GM19025 (cell line): Measurements from ENCODE around the gene HIF1A.
A peak's percentile ranks its signal among the peaks of the same experiment; 100 is the strongest.
"Not testable (repeated sequence)": the region's sequence is repeated elsewhere in the genome, so short reads cannot be mapped to it uniquely, and the experiment has no call there.

ENCODE experiments used
- ATAC-seq: cut with Tn5 transposase; IDR thresholded peaks from one replicate; pipeline ENCODE4 v1.9.1; 2021; ENCODE audit warnings: mild to moderate bottlenecking, low read depth, moderate library complexity; ENCODE audit not compliant: unreplicated experiment

The HIF1A gene

DNA sequence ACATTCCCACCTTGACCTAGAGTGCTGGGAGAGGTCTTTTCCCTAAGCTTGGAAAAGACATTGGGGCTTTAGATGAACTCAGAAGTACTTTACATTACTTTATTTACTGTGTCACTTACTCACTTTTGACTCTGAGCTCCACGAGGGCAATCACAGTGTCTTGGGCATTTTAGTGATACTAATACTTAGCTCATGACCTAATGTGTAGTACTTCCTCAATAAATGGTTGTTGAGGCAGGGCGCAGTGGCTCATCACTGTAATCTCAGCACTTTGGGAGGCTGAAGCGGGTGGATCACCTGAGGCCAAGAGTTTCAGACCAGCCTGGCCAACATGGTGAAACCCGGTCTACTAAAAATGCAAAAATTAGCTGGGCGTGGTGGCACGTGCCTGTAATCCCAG is 47.1 kb downstream of the HIF1A start:
- no peak for ATAC-seq

DNA sequence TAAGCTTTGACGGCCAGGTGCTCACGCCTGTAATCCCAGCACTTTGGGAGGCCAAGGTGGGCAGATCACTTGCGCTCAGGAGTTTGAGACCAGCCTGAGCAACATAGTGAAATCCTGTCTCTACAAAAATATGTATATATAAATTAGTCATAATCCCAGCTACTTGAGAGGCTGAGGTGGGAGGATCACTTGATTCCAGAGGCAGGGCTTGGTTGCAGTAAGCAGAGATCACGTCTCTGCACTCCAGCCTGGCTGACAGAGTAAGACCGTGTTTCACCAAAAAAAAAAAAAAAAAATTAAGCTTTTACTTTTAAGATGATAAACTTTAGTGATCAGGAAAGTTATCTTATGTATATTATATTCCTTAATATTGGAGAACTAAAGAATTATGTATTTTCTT is 48.9 kb downstream of the HIF1A start:
- no peak for ATAC-seq

DNA sequence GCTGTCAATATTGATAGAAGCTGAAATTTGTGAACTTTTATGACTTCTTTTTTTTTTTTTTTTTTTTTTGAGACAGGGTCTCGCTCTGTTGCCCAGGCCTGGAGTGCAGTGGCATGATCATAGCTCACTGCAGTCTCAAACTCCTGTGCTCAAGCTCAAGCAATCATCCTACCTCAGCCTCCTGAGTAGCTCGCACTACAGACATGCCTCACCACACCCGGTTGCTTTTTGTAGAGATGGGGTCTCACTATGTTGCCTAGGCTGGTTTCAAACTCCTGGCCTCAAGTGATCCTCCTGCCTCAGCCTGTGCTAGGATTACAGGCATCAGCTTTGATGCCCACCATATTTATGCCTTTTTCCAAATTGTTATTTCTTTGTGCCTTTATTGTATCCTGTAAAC is 51.0 kb downstream of the HIF1A start:
- ATAC-seq: not testable (repeated sequence)

DNA sequence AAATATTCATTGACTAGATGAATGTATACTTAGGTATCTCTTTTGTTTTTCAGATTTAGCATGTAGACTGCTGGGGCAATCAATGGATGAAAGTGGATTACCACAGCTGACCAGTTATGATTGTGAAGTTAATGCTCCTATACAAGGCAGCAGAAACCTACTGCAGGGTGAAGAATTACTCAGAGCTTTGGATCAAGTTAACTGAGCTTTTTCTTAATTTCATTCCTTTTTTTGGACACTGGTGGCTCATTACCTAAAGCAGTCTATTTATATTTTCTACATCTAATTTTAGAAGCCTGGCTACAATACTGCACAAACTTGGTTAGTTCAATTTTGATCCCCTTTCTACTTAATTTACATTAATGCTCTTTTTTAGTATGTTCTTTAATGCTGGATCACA is 51.6 kb downstream of the HIF1A start:
- ATAC-seq: no peak

DNA sequence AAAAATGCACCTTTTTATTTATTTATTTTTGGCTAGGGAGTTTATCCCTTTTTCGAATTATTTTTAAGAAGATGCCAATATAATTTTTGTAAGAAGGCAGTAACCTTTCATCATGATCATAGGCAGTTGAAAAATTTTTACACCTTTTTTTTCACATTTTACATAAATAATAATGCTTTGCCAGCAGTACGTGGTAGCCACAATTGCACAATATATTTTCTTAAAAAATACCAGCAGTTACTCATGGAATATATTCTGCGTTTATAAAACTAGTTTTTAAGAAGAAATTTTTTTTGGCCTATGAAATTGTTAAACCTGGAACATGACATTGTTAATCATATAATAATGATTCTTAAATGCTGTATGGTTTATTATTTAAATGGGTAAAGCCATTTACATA is 52.0 kb downstream of the HIF1A start:
- ATAC-seq: no peak

DNA sequence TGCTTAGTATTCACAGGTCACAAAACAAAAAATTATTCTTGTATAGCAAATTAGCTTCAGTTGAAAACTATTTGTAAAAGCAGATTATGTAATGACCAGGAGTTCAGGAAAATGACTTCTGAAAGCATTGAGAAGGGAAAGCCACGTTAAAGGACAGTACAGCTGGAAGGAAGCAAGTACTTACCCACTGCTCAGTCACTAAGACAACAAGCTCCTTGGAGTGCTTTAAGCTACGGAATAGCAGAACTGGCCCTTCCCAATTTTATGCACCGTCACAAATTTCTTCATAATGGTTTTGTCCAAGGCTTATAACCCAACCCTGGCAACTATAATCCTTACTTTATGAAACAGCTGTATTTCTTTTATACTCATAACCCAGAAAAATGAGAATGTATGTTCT is 54.0 kb downstream of the HIF1A start:
- ATAC-seq: no peak

DNA sequence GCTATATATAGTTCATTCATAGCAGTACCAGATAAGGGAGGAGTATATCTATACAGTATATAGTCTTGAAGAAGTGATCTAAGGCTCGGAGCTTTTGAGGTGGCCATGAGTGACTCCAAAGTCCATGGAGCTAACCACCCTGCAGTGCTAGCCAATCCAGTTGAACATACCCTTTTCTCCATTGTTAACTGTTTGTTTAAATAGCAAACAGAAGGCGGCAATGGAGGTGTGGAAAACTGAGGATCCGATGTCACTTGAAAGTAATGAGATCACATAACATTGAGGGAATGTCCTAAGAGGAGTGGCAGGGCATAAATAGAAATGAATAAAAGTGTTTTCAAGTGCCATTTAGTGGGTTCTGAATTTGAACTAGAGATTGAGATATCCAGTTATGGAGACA is 54.6 kb downstream of the HIF1A start:
- ATAC-seq: no peak

DNA sequence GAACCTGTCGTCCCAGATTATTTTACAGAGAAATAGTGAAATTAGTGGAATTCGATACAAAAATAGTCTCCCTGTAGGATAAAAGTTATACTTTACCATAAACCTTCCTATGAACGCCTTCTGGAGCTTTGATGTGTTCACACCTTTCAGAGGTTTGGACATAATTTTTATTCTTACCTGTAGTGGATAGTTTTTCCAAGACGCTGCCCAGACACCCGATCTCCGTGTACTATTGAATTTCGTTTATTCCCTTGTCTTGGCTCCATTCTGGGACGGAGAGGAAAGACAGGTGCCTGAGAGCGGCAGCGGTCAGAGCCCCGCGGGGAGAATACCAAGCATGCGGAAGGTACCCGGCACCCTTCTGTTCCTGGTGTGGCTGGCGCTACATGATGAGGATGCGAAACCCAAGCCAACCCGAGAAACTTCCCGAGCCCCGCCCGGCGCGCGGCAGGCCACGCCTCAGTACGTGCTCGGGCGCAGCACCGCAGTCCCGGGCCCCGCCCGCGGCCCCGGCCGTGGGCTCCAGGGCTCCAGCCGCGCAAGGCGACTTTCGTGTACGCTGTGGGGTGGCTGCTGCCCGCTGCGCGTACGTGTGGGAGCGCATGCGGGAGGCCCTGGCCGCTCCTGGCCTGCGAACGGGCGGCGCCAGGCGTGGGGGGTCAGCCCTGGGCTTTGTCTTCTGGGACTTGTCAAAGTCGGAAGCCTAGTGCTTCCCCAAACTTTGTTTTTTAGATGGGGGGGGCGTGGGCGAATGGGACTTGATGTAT is 55.6 kb downstream of the HIF1A start:
- peak; percentile 95 for ATAC-seq

DNA sequence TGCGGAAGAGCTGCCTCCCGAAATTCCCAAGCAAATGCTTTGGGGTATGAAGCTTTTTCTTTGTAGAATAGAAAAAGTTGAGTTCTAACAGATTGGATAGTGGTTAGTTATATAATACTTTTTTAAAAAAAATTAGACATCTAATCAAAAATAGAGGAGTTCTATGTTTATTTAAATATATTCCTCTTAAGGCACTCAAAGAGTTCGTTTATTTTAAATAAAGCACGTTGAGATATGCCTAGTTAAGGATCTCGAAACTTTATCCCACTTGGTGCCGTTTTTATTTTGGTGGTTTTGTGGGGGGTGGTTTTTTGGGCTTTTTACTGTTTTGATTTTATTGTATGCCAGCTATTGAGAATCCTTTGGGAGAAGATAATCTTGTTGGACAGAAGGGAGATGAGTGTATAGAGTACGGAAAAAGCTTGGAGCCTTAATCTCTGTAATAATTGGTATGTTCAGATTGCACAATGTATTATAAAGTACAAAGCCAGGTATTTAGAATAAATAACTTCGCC is 56.2 kb downstream of the HIF1A start:
- no peak for ATAC-seq

DNA sequence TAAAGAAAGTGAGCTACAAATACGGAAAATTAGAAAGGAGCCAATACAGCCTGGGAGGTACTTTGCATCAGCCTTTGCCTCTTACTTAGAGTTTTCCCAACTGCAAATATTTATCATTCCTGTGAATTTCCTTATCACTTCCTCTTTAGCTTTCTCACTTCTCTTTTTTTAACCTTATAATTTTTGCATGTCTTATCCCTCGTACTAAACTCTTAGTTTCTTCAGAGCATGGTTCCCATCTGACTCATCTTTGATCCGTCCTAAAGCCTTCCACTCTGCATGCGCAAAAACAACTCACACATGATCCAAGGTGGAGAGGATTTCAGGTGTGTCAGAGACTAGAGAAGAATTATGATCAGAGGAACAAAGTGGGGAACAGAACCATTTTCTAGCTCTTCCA is 57.3 kb downstream of the HIF1A start:
- ATAC-seq: no peak

DNA sequence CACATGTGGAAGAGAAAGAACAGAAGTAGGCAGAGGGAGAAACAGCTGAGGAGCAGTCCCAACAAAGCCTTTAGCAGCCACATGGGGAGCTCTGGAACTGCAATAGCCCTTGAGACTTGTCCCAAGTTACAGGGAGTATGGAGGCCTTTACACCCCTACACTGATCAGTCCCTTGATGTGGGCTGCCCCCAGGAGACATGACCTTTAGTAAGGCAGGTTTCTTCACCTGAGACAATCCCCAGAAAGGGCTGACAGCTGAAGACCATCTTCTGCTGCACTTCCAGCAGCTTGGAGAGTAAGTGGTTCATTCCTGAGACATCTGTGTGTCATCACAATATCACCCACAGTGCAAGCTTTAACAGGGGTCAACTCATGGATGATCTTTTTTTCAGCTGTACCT is 58.3 kb downstream of the HIF1A start:
- no peak for ATAC-seq

DNA sequence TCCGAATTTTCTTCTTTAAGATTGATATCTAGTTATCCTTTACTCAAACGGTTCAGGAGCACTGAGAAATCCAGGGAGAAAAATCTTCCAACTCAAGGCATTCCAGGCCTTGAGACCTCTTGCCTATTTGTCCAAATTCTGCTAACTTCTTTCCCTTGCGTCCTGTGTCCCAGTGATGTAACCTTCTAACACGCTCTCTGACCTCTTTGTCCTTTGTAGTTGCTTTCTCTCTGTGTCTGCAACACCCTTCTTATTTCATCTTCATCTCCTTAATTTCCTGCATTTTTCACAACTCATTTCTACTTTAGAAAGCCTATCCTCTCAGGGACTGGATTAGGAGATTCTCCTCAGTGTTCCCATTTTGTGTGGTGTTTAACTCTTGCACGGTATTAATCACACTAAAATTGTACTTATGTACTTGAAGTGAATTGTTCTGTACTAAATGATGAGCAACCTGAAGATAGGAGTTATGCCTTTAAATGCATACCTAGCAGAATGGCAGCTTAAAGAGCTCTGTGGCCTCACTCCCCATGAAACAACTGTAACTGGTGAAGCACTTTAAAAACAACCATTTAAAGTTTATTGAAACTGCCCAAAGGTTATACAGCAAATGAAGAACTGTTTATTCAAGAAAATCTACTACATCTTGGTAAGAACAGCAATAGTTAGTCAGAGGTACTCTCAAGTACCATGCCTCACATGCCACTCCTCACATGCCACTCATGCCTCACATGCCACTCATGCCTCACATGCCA is 59.5 kb downstream of the HIF1A start:
- no peak for ATAC-seq

DNA sequence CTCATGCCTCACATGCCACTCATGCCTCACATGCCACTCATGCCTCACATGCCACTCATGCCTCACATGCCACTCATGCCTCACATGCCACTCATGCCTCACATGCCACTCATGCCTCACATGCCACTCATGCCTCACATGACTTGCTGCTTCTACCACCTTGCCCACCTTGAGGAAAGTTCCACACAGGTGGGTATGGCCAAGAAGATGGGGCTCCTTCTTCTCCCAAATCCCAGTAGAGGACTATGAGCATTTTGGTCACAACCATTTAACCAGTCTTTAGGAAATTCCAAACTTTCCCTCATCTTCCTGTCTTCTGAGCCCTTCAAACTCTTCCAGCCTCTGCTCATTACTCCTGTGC is 60.0 kb downstream of the HIF1A start:
- ATAC-seq: not testable (repeated sequence)

DNA sequence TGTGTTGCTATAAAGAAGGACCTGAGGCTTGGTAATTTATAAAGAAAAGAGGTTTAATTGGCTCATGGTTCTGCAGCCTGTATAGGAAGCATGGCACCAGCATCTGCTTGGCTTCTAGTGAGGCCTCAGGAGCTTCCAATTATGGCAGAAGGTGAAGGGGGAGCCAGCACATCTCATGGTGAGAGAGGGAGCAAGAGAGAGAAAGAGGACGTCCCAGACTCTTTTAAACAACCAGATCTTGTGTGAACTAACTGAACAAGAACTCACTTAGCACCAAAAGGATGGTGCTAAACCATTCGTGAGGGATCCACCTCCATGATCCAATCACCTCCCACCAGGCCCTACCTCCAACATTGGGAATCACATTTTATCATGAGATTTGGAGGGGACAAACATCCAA is 60.8 kb downstream of the HIF1A start:
- ATAC-seq: no peak

DNA sequence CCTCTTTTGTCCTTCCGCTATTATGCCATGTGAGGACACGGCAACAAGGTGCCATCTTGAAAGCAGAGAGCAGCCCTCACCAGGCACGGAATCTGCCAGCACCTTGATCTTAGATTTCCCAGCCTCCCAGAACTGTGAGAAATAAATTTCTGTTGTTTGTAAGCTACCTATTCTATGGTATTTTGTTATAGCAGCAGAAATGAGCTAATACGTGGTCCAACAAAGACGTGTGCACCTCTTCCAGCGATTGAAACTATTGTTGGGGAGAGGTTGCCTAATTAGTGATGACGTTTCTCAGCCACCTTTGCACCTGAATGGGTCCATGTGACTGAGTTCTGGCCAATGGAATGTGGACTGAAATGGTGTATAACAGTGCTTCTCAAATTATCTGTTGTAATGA is 64.6 kb downstream of the HIF1A start:
- no peak for ATAC-seq

DNA sequence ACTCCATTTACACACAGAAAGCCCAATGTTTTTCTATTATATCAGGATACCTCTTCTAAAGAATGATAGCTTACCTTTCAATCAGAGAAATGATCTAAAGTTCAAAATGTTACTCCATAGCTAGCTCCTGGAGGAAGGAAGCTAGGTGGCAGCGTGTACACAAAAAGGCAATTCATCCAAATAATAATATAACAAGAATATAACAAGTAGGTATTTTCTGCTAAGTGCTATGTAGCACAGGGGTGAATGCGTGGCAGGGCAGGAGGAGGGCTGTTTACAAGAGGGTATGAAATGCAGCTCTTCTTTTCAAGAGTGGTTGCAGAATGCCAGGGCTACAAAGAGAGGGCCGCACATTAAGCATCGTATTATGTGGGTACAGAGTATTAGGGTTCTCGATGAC is 66.2 kb downstream of the HIF1A start:
- ATAC-seq: no peak

DNA sequence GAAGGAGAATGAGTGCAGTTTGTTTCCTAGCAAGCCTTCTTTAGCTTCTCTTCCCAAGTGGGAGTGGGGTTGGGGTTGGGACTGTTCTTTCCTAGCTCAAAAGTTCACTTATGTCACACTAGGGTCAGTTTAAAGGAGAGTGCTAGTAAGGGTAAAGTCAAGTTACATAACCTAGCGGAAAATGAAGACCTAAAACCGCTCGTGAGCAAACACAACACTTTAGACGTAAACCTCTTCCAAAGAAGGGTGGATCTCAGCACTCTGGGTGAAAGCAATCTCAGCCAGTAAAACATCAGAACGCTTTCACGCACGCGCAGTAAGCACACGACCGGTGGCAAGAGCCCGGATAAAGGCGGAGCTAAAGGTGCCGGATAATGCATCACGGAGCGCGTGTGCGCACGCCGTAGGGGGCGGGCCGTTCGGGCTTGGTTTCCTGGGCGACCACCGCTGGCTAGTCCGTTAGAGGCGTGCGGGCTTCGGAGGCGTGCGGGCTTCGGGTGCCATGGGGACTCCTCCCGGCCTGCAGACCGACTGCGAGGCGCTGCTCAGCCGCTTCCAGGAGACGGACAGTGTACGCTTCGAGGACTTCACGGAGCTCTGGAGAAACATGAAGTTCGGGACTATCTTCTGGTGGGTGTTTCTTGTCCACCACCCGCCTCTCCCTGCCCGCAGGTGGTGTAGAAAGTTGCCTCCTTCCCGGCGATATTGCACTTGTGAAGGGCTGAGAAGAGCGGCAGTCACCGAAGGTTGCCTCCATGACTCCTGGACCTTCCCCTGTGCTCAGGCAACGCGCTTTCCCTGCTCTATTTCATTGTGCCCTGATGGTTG is 66.9 kb downstream of the HIF1A start, which contains the start of gene SNAPC1:
TSS of gene SNAPC1 (plus strand) at position 462 of the 828 bp plus-strand sequence. CDS start at position 503, 41 bp downstream.
- ATAC-seq: peak; percentile 100

DNA sequence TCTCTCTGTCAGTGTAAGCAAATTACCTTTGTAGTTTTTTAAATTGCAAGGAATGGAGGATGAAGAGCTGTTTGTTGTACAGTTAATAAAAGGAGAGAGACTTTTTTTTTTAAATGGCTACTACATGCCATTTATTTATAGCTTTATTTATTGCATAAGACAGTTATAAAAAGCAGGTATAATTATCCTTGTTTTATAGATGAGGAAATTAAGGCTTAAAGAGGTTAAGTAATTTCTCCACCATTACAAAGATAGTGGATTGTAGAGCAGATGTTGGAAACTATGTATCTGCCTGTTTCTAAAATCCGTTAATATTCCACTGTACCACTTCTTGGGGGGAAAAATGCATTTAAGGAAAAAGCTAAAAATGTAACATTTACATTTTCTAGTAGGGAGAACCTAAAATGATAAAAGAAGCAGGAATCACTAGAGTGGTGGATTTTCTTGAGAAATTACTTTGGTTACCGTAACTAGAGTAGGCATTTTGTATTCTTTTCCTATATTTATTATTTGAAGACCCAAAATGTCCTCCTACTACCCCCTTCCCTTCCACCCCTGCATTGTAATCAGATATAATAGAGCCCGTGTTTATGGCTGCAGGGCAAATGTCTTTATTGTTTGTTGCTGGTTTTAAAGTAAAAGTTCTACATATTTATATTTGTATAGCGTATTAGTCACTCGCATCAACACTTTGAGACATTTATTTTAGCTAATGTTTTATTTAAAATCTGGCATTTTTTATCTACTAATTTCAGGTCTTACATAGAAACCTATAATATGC is 69.2 kb downstream of the HIF1A start:
- ATAC-seq: no peak

DNA sequence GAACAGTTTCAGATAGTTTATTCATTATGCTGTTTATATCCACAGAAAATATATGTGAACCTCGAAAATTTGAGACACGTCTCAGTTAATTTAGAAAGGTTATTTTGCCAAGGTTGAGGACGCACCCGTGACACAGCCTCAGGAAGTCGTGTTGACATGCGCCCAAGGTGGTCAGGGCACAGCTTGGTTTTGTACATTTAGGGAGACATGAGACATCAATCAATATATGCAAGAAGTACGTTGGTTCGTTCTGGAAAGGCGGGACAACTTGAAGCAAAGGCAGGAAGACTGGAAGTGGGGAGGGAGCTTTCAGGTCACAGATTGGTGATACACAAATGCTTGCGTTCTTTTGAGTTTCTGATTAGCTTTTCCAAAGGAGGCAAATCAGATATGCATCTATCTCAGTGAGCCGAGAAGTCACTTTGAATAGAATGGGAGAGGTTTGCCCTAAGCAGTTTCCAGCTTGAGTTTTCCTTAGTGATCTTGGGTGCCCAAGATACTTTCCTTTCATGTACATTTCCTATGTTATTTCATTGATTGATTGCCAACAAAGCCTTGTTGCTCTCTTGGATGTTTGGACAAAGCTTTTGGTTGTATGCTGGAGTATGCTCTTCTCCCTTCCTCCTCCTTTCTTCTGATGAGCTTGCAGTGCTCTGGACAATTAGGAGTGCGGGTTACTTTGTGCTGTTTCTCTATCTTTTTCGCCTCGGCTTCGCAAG is 70.1 kb downstream of the HIF1A start:
- ATAC-seq: no peak

DNA sequence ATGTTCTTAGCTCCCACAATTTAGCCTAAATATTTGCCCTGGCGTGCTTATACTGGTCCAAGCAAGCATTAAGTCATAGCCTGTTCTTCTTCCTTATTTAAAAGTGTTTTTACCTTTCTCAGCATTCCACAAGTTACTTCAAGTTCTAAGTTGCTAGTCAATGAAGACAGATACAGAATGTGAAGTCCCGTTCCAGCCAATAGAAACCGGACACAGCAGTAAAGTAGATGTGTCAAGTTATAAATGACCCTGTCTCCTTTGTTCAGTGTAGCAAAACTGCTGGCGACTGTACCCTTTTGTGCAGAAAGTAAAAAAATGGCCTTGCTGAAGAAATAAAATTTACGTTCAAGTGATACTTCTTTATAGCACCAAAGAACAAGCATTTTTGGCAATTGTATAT is 70.8 kb downstream of the HIF1A start:
- ATAC-seq: no peak
